ENCODE measurements around the gene PYROXD2. TPM values are rescaled to one million over a fixed set of nuclear protein-coding genes. Genes with fewer than 3 reads are reported as not detected.

Gene PYROXD2
- total RNA-seq, 1 experiment from 2014 or later: 8.1 TPM

GRCh38 chr10:98370831-98371820 is 43.9 kb downstream of the PYROXD2 start:
- peaks cover 2% of the 10 kb centered on the region; the same call in 1 of the 2 replicates for H3K27me3 Mint-ChIP-seq (ENCODE audit: low read depth)
- TF ChIP-seq, protein P1, sequence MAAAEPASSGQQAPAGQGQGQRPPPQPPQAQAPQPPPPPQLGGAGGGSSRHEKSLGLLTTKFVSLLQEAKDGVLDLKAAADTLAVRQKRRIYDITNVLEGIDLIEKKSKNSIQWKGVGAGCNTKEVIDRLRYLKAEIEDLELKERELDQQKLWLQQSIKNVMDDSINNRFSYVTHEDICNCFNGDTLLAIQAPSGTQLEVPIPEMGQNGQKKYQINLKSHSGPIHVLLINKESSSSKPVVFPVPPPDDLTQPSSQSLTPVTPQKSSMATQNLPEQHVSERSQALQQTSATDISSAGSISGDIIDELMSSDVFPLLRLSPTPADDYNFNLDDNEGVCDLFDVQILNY (CRISPR knock-in tag; IDR thresholded peaks at IDR 0.05): no peak
- TF ChIP-seq ZNF121 (CRISPR knock-in tag; IDR thresholded peaks at IDR 0.05) (no peak), FOXK1 (CRISPR knock-in tag; IDR thresholded peaks at IDR 0.05) (no peak), PRRX2 (CRISPR knock-in tag; IDR thresholded peaks at IDR 0.05) (no peak)
- TF ChIP-seq, protein P2, sequence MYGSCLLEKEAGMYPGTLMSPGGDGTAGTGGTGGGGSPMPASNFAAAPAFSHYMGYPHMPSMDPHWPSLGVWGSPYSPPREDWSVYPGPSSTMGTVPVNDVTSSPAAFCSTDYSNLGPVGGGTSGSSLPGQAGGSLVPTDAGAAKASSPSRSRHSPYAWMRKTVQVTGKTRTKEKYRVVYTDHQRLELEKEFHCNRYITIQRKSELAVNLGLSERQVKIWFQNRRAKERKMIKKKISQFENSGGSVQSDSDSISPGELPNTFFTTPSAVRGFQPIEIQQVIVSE (CRISPR knock-in tag; IDR thresholded peaks at IDR 0.05; ENCODE audit: borderline replicate concordance): no peak

GRCh38 chr10:98369801-98370200 is 45.2 kb downstream of the PYROXD2 start:
- ChIA-PET CTCF (interaction anchor here (1.7 kb wide), 1 partner anchor 60 kb away, joined by 4 read pairs; no protein-coding TSS in a partner anchor), POLR2A (no interaction called here)
- H3K9me3 Mint-ChIP-seq: peaks cover 9% of the 10 kb centered on the region

More at GRCh38 chr10:98370831-98371820, 43.9 kb downstream of the PYROXD2 start:
- Mint-ChIP-seq H3K4me1 (peaks cover 44% of the 10 kb centered on the region), H3K36me3 (no peaks in the 10 kb centered on the region), H3K9me3 (peaks cover 14% of the 10 kb centered on the region), H3K27ac (no peak overlapping the region), H3K4me3 (no peak overlapping the region)
- CTCF ChIA-PET: interaction anchor here (1.4 kb wide), 2 partner anchors 18 to 62 kb away, joined by 4 read pairs; no protein-coding TSS in a partner anchor
- DNase-seq (ENCODE audit: low spot score) (no peak), ATAC-seq (no peak)
- POLR2A ChIA-PET: no interaction called here

More at GRCh38 chr10:98369801-98370200, 45.2 kb downstream of the PYROXD2 start:
- TF ChIP-seq ATF3 (CRISPR knock-in tag; conservative IDR thresholded peaks at IDR 0.05) (no peak), ZNF317 (CRISPR knock-in tag; IDR thresholded peaks at IDR 0.05; ENCODE audit: borderline replicate concordance, low read depth) (no peak), ZNF425 (CRISPR knock-in tag; conservative IDR thresholded peaks at IDR 0.05) (no peak), MXD4 (CRISPR knock-in tag; IDR thresholded peaks at IDR 0.05; ENCODE audit: borderline replicate concordance) (no peak), TCF7 (CRISPR knock-in tag; IDR thresholded peaks at IDR 0.05; ENCODE audit: low read depth) (no peak), ESRRA (CRISPR knock-in tag; IDR thresholded peaks at IDR 0.05; ENCODE audit: borderline replicate concordance) (no peak), ZNF121 (CRISPR knock-in tag; IDR thresholded peaks at IDR 0.05) (no peak), E2F4 (CRISPR knock-in tag; IDR thresholded peaks at IDR 0.05; ENCODE audit: borderline replicate concordance, low read depth) (no peak), ZNF263 (CRISPR knock-in tag; IDR thresholded peaks at IDR 0.05; ENCODE audit: low read depth) (no peak)
- no peak for DNase-seq (ENCODE audit: low spot score)
- H3K36me3 Mint-ChIP-seq: no peaks in the 10 kb centered on the region
- H3K4me1 Mint-ChIP-seq: peaks cover 54% of the 10 kb centered on the region
- H3K27ac Mint-ChIP-seq: no peak overlapping the region
- peaks cover 2% of the 10 kb centered on the region; the same call in 1 of the 2 replicates for H3K27me3 Mint-ChIP-seq (ENCODE audit: low read depth)
- no peak overlapping the region for H3K4me3 Mint-ChIP-seq
- no peak for ATAC-seq

Measured in WTC11 (cell line).